Tibial nerve (tissue), 4 donors: ENCODE results near the gene C1orf210.

Source experiments
- EP300 ChIP-seq, 2 donors: sonication (generic); formaldehyde crosslinking; IDR thresholded peaks; one replicate each; pipeline ENCODE4 v1.6.1; 2017; ENCODE audit warnings: antibody characterized with exemption in 2 of 2, mild to moderate bottlenecking in 1 of 2
- POLR2A ChIP-seq, 2 donors: fragments of 450-650 bp; IDR thresholded peaks; one replicate each; pipeline ENCODE4 v1.6.1; 2017; ENCODE audit warnings: antibody characterized with exemption in 2 of 2, mild to moderate bottlenecking in 2 of 2, moderate library complexity in 2 of 2
- TF ChIP-seq, protein P1 (sequence below), 5 experiments: fragments of 200-600 bp in 3 of 5; fragments of 450-650 bp in 2 of 5; sonication (generic) in 3 of 5; IDR thresholded peaks; one replicate each; pipeline ENCODE4 v1.5.1; 2016 to 2019; ENCODE audit warnings: antibody characterized with exemption in 5 of 5, mild to moderate bottlenecking in 3 of 5, moderate library complexity in 2 of 5

GRCh38 chr1:43307458-43308158, 22.2 kb upstream of the C1orf210 start:
- TF ChIP-seq, protein P1, sequence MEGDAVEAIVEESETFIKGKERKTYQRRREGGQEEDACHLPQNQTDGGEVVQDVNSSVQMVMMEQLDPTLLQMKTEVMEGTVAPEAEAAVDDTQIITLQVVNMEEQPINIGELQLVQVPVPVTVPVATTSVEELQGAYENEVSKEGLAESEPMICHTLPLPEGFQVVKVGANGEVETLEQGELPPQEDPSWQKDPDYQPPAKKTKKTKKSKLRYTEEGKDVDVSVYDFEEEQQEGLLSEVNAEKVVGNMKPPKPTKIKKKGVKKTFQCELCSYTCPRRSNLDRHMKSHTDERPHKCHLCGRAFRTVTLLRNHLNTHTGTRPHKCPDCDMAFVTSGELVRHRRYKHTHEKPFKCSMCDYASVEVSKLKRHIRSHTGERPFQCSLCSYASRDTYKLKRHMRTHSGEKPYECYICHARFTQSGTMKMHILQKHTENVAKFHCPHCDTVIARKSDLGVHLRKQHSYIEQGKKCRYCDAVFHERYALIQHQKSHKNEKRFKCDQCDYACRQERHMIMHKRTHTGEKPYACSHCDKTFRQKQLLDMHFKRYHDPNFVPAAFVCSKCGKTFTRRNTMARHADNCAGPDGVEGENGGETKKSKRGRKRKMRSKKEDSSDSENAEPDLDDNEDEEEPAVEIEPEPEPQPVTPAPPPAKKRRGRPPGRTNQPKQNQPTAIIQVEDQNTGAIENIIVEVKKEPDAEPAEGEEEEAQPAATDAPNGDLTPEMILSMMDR (IDR thresholded peaks at IDR 0.05): no peak
- TF ChIP-seq EP300 (IDR thresholded peaks at IDR 0.05): no peak
- TF ChIP-seq POLR2A (IDR thresholded peaks at IDR 0.05): no peak
